HEK293T (cell line): ENCODE results near the gene LCE1E.

Experiments used
- CTCF ChIA-PET: fragments of 350-600 bp; formaldehyde crosslinking; extraction: SDS; loops from one replicate; lab custom pipeline; 2021; ENCODE audit warnings: antibody characterized with exemption, inconsistent platforms; lab: Yijun Ruan, JAX
- POLR2A ChIA-PET: fragments of 350-600 bp; formaldehyde crosslinking; extraction: SDS; loops from one replicate; lab custom pipeline; 2020; ENCODE audit warnings: antibody characterized with exemption, inconsistent platforms; lab: Yijun Ruan, JAX
- DNase-seq: peaks from one replicate; pipeline ENCODE4 v3.0.0; 2012; ENCODE audit warnings: mixed read lengths; ENCODE audit errors: extremely low spot score
- ARNT ChIP-seq: fragments of 450-650 bp; IDR thresholded peaks from 2 replicates; pipeline ENCODE4 v1.6.1; 2017; ENCODE audit warnings: mild to moderate bottlenecking
- BHLHE40 ChIP-seq: fragments of 450-650 bp; IDR thresholded peaks from 2 replicates; pipeline ENCODE4 v1.6.1; 2016; ENCODE audit warnings: mild to moderate bottlenecking, moderate library complexity, borderline replicate concordance
- CTBP1 ChIP-seq: fragments of 450-650 bp; IDR thresholded peaks from 2 replicates; pipeline ENCODE4 v1.6.1; 2016; ENCODE audit warnings: borderline replicate concordance
- ELF4 ChIP-seq: fragments of 450-650 bp; IDR thresholded peaks from 2 replicates; pipeline ENCODE4 v1.6.1; 2017; ENCODE audit warnings: antibody characterized with exemption
- FOXA1 ChIP-seq: fragments of 450-650 bp; IDR thresholded peaks from 2 replicates; pipeline ENCODE4 v1.6.1; 2016; ENCODE audit warnings: mild to moderate bottlenecking
- FOXK2 ChIP-seq: fragments of 450-650 bp; IDR thresholded peaks from 2 replicates; pipeline ENCODE4 v1.6.1; 2016; ENCODE audit warnings: mild to moderate bottlenecking
- FOXM1 ChIP-seq: fragments of 450-650 bp; IDR thresholded peaks from 2 replicates; pipeline ENCODE4 v1.6.1; 2017; ENCODE audit warnings: mild to moderate bottlenecking, borderline replicate concordance
- HDGF ChIP-seq: fragments of 450-650 bp; IDR thresholded peaks from 2 replicates; pipeline ENCODE4 v1.6.1; 2017; ENCODE audit warnings: antibody characterized with exemption, borderline replicate concordance
- L3MBTL2 ChIP-seq: fragments of 450-650 bp; conservative IDR thresholded peaks from 2 replicates; pipeline ENCODE4 v1.6.1; 2016; ENCODE audit warnings: mild to moderate bottlenecking
- LEF1 ChIP-seq: fragments of 450-650 bp; IDR thresholded peaks from 2 replicates; pipeline ENCODE4 v1.6.1; 2017; ENCODE audit warnings: mild to moderate bottlenecking, borderline replicate concordance
- NFRKB ChIP-seq: fragments of 450-650 bp; IDR thresholded peaks from 2 replicates; pipeline ENCODE4 v1.6.1; 2016; ENCODE audit warnings: mild to moderate bottlenecking, moderate library complexity
- PKNOX1 ChIP-seq: fragments of 450-650 bp; IDR thresholded peaks from 2 replicates; pipeline ENCODE4 v1.6.1; 2016
- SP1 ChIP-seq: fragments of 450-650 bp; IDR thresholded peaks from 2 replicates; pipeline ENCODE4 v1.6.1; 2017
- SUZ12 ChIP-seq: fragments of 450-650 bp; IDR thresholded peaks from 2 replicates; pipeline ENCODE4 v1.6.1; 2016; ENCODE audit warnings: mild to moderate bottlenecking
- TARDBP ChIP-seq: fragments of 450-650 bp; IDR thresholded peaks from 2 replicates; pipeline ENCODE4 v1.6.1; 2016
- ZNF384 ChIP-seq: fragments of 450-650 bp; IDR thresholded peaks from 2 replicates; pipeline ENCODE4 v1.6.1; 2016

The LCE1E gene

DNA sequence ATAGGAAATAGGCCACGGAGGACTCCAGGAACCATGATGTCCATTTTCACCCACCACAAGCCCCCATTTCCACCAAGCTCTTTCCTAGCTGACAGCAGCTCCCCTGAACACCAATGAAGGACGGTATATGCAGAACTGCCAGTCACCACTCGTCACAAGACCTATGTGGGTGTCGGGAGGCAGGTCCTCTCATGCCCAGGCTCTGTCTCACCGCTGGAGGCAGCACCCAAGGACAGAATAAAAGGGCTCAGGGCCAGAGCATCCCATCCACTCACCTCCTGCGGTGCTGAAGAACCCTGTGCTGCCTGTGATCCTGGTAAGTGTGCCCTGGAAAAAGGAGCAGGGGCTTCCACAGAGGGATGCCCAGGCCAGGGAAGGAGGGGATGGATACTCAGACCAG is 11.2 kb upstream of the LCE1E start, which contains the start of gene LCE1F:
TSS of gene LCE1F (plus strand) at position 266 of the 400 bp plus-strand sequence. CDS start 1,232 bp downstream, outside the sequence.
- no peak for TF ChIP-seq SUZ12
- no peak for TF ChIP-seq PKNOX1
- POLR2A ChIA-PET = no interaction called here

DNA sequence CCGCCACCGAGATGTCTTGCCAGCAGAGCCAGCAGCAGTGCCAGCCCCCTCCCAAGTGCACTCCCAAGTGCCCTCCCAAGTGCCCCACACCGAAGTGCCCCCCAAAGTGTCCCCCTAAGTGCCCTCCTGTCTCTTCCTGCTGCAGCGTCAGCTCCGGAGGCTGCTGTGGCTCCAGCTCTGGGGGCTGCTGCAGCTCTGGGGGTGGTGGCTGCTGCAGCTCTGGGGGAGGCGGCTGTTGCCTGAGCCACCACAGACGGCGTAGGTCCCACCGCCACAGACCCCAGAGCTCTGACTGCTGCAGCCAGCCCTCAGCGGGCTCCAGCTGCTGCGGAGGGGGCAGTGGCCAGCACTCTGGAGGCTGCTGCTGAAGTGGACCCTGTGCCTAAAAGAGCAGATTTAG is 9.7 kb upstream of the LCE1E start:
- DNase-seq = no peak
- ChIA-PET CTCF (no interaction called here), POLR2A (no interaction called here)
- TF ChIP-seq CTBP1 (no peak), FOXK2 (no peak), ARNT (no peak), NFRKB (no peak)

More for the DNA sequence above, 11.2 kb upstream of the LCE1E start, which contains the start of gene LCE1F:
- CTCF ChIA-PET = no interaction called here
- no peak for DNase-seq

GRCh38 chr1:152777510-152778137 is 8.4 kb upstream of the LCE1E start:
- TF ChIP-seq ZNF384 (no peak), PKNOX1 (peak; percentile 46)
- POLR2A ChIA-PET = no interaction called here
- CTCF ChIA-PET = interaction anchor here (0.8 to 1.2 kb wide), 3 partner anchors 9 to 52 kb away, joined by 3 to 4 read pairs (median 3); no protein-coding TSS in a partner anchor
- peak; percentile 54 for DNase-seq

DNA sequence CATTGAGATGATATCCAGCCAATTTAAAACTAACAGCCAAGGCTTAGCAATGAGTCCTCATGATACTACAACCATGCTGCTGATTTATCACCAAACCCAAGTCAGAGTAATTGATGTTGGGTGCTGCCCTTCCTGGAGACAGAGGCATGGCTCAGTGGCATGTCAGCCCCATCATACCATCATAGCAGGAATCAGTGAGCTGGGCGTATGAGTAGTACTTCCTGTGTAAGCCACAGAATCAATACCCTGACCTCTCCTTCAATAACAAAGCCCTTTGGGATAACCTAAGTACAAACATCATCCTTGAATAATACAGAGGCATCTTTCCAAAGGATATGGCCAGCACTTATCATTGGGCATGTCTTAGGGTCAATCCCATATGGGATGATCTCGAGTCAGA is 3.0 kb upstream of the LCE1E start:
- TF ChIP-seq LEF1 = no peak
- no peak for TF ChIP-seq FOXM1
- TF ChIP-seq CTBP1 = no peak
- TF ChIP-seq ELF4 = no peak
- TF ChIP-seq PKNOX1 = no peak
- TF ChIP-seq L3MBTL2 = no peak
- no peak for TF ChIP-seq FOXA1
- no peak for TF ChIP-seq TARDBP
- no peak for TF ChIP-seq SUZ12
- no peak for TF ChIP-seq ARNT
- TF ChIP-seq BHLHE40 = no peak
- no peak for TF ChIP-seq FOXK2
- no peak for TF ChIP-seq NFRKB
- no peak for TF ChIP-seq SP1
- TF ChIP-seq ZNF384 = no peak
- no peak for TF ChIP-seq HDGF
- ChIA-PET POLR2A (no interaction called here), CTCF (no interaction called here)
- no peak for DNase-seq

DNA sequence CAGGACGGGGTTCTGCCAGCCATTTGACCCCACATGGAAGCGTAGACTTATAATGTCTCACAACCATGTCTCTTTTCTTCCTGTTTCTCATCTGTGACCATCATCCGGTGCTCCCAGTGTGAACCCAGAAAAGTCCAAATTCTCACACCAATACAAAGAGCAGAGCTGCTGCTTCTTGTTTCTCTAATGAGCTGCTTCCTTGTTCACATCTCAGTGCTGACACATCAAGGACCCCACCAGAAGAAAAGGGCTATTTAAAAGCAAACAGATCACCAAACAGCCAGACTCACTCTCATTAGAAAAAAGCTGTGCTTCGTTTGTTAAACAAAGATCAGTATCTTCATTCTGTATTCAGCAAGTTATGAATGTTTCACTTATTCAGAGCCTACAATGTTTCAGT is 9.6 kb downstream of the LCE1E start:
- no peak for DNase-seq
- TF ChIP-seq PKNOX1 (no peak), NFRKB (no peak), FOXM1 (no peak), ARNT (no peak), ELF4 (no peak), FOXK2 (no peak), FOXA1 (no peak), BHLHE40 (no peak), TARDBP (no peak), ZNF384 (no peak), CTBP1 (no peak), L3MBTL2 (no peak), HDGF (no peak), SUZ12 (no peak), LEF1 (no peak), SP1 (no peak)
- ChIA-PET POLR2A (no interaction called here), CTCF (no interaction called here)

DNA sequence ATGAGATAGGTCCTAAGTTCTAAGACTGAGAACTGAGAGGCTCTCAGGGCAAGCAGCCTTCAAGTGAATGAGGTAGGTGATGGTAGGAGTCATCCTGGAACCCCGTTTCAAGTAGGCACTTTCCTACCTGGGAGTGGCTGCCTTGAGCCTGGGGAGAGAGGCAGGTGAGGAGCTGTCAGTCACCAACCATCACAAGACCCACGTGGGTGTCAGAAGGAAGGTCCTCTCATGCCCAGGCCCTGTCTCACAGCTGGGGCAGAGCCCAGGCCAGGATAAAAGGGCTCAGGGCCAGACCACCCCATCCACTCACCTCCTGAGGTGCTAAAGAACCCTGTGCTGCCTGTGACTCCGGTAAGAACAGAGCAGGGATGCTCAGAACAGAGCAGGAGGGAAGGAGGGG is 10.4 kb downstream of the LCE1E start, which contains the start of gene LCE1D:
TSS of gene LCE1D (plus strand) at position 301 of the 400 bp plus-strand sequence. CDS start 1,074 bp downstream, outside the sequence.
- TF ChIP-seq FOXM1 = no peak
- TF ChIP-seq HDGF = no peak
- no peak for TF ChIP-seq LEF1
- no peak for DNase-seq
- ChIA-PET POLR2A (no interaction called here), CTCF (no interaction called here)

DNA sequence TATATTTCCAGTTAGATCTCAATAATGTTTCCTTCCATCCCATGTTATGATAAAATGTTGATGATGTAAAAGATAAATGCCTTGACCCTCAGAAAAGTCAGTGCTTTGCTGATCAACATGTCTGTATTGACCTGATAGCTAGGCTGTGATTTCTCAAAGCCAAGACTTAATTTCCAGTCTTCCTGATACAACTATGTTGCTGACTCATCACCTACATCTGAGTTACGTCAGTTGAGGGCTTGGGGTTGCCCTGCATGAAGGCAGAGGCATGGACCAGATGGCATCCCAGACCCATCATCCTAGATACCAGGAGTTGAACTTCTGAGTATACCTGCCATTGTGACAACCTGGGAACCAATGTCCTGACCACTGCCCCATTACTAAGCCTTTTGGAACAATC is 15.3 kb downstream of the LCE1E start:
- TF ChIP-seq FOXM1 (no peak), FOXA1 (no peak), CTBP1 (no peak), L3MBTL2 (no peak), FOXK2 (no peak), LEF1 (no peak), NFRKB (no peak), HDGF (no peak), BHLHE40 (no peak)
- ChIA-PET CTCF (no interaction called here), POLR2A (no interaction called here)
- DNase-seq = no peak
